ENCODE data around the gene TRIP10. TPM values are rescaled to one million over a fixed set of nuclear protein-coding genes. Genes with fewer than 3 reads are reported as not detected.

TRIP10 gene
- total and polyA plus RNA-seq, 10 of the 15 experiments (the other 5 are each of a cell fraction or from before 2014, with no cell fraction given) = 0.79 to 54.5 (median 32.5) TPM

DNA sequence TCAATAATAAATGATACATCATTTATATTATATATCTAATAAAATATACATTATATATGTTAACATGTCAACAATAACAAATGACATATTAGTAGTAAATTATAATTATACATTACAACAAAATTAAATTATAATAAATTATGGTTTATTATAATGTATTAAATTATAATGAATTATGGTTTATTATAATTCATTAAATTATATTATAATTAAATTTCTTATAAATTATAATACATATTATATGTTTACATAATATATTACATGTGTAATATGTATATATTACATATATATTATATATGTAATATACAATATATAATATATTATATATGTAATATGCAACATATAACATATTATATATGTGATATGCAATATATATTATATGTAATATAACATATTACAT, 39.5 kb upstream of the TRIP10 start:
- RAD21 ChIA-PET (ENCODE audit: unreplicated experiment) = no interaction called here
- TF ChIP-seq WRNIP1 (IDR thresholded peaks at IDR 0.05; ENCODE audit: borderline replicate concordance, low read depth, low read length) = no peak
- no peak for TF ChIP-seq RB1 (IDR thresholded peaks at IDR 0.05; ENCODE audit: borderline replicate concordance)
- TF ChIP-seq RAD21 (IDR thresholded peaks at IDR 0.05; ENCODE audit: insufficient read depth, low read depth, low read length) = no peak
- no peak for TF ChIP-seq ETV6 (conservative IDR thresholded peaks at IDR 0.05 in 1 of 2, IDR thresholded peaks at IDR 0.05 in 1 of 2; ENCODE audit: borderline replicate concordance in 1 of 2, low read depth in 1 of 2)
- no peak for TF ChIP-seq NBN (IDR thresholded peaks at IDR 0.05)
- TF ChIP-seq PRDM15 (CRISPR knock-in tag; IDR thresholded peaks at IDR 0.05) = no peak
- no peak for TF ChIP-seq CBFB (IDR thresholded peaks at IDR 0.05; ENCODE audit: low read depth)
- TF ChIP-seq SMAD1 (IDR thresholded peaks at IDR 0.05; ENCODE audit: low read depth, partially characterized antibody) = no peak
- no peak for TF ChIP-seq IKZF2 (IDR thresholded peaks at IDR 0.05)
- no peak for TF ChIP-seq TARDBP (IDR thresholded peaks at IDR 0.05; ENCODE audit: borderline replicate concordance)
- TF ChIP-seq TAF1 (IDR thresholded peaks at IDR 0.05; ENCODE audit: borderline replicate concordance, low read depth, low read length) = no peak
- TF ChIP-seq, protein P1, sequence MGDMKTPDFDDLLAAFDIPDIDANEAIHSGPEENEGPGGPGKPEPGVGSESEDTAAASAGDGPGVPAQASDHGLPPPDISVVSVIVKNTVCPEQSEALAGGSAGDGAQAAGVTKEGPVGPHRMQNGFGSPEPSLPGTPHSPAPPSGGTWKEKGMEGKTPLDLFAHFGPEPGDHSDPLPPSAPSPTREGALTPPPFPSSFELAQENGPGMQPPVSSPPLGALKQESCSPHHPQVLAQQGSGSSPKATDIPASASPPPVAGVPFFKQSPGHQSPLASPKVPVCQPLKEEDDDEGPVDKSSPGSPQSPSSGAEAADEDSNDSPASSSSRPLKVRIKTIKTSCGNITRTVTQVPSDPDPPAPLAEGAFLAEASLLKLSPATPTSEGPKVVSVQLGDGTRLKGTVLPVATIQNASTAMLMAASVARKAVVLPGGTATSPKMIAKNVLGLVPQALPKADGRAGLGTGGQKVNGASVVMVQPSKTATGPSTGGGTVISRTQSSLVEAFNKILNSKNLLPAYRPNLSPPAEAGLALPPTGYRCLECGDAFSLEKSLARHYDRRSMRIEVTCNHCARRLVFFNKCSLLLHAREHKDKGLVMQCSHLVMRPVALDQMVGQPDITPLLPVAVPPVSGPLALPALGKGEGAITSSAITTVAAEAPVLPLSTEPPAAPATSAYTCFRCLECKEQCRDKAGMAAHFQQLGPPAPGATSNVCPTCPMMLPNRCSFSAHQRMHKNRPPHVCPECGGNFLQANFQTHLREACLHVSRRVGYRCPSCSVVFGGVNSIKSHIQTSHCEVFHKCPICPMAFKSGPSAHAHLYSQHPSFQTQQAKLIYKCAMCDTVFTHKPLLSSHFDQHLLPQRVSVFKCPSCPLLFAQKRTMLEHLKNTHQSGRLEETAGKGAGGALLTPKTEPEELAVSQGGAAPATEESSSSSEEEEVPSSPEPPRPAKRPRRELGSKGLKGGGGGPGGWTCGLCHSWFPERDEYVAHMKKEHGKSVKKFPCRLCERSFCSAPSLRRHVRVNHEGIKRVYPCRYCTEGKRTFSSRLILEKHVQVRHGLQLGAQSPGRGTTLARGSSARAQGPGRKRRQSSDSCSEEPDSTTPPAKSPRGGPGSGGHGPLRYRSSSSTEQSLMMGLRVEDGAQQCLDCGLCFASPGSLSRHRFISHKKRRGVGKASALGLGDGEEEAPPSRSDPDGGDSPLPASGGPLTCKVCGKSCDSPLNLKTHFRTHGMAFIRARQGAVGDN (IDR thresholded peaks at IDR 0.05) = no peak
- no peak for TF ChIP-seq SPI1 (IDR thresholded peaks at IDR 0.05; ENCODE audit: borderline replicate concordance, insufficient read depth, low read depth, low read length)
- TF ChIP-seq, protein P2, sequence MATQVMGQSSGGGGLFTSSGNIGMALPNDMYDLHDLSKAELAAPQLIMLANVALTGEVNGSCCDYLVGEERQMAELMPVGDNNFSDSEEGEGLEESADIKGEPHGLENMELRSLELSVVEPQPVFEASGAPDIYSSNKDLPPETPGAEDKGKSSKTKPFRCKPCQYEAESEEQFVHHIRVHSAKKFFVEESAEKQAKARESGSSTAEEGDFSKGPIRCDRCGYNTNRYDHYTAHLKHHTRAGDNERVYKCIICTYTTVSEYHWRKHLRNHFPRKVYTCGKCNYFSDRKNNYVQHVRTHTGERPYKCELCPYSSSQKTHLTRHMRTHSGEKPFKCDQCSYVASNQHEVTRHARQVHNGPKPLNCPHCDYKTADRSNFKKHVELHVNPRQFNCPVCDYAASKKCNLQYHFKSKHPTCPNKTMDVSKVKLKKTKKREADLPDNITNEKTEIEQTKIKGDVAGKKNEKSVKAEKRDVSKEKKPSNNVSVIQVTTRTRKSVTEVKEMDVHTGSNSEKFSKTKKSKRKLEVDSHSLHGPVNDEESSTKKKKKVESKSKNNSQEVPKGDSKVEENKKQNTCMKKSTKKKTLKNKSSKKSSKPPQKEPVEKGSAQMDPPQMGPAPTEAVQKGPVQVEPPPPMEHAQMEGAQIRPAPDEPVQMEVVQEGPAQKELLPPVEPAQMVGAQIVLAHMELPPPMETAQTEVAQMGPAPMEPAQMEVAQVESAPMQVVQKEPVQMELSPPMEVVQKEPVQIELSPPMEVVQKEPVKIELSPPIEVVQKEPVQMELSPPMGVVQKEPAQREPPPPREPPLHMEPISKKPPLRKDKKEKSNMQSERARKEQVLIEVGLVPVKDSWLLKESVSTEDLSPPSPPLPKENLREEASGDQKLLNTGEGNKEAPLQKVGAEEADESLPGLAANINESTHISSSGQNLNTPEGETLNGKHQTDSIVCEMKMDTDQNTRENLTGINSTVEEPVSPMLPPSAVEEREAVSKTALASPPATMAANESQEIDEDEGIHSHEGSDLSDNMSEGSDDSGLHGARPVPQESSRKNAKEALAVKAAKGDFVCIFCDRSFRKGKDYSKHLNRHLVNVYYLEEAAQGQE (IDR thresholded peaks at IDR 0.05; ENCODE audit: low read depth, low read length) = no peak
- TF ChIP-seq STAT1 (conservative IDR thresholded peaks at IDR 0.05) = no peak

More for the DNA sequence above, 39.5 kb upstream of the TRIP10 start:
- Histone ChIP-seq H3K27me3 (replicated peaks in 1 of 2; ENCODE audit: control insufficient read depth in 2 of 2, insufficient read depth in 2 of 2, low read length in 1 of 2) (no peaks in the 10 kb centered on the region), H3K27ac (ENCODE audit: control insufficient read depth, insufficient read depth) (no peak overlapping the region), H3K79me2 (ENCODE audit: control insufficient read depth, insufficient read depth, low read length) (no peaks in the 10 kb centered on the region), H3K4me1 (ENCODE audit: control insufficient read depth, insufficient read depth, low read length) (no peaks in the 10 kb centered on the region), H3K4me3 (no peak overlapping the region), H4K20me1 (ENCODE audit: control insufficient read depth, insufficient read depth) (no peaks in the 10 kb centered on the region), H3K4me2 (ENCODE audit: control insufficient read depth, insufficient read depth) (no peak overlapping the region), H3K9ac (ENCODE audit: control insufficient read depth, insufficient read depth, low read length) (no peak overlapping the region), H3K36me3 (ENCODE audit: control insufficient read depth in 2 of 2, insufficient read depth in 2 of 2, low read length in 1 of 2) (no peaks in the 10 kb centered on the region), H3K9me3 (replicated peaks; ENCODE audit: control insufficient read depth, insufficient read depth, low read length) (no peaks in the 10 kb centered on the region), H2AFZ (ENCODE audit: control insufficient read depth, low read depth, low read length) (no peak overlapping the region)
- intact Hi-C loops (cut with micrococcal nuclease; ENCODE audit: unreplicated experiment) = no loop called here
- ChIA-PET SMC1A (ENCODE audit: uncharacterized antibody, unreplicated experiment) (no interaction called here), CTCF (no interaction called here), POLR2A (no interaction called here)
- BruUV-seq (replicated peaks) = no TSS peak
- FAIRE-seq (no peak), DNase-seq (ENCODE audit: low read depth, low spot score) (no peak), ATAC-seq (no peak)
- in situ Hi-C loops (cut with MboI) = no loop called here

All from GM12878 (cell line).